ENCODE results near the gene IZUMO4. TPM values are rescaled to one million over a fixed set of nuclear protein-coding genes. Genes with fewer than 3 reads are reported as not detected.

The IZUMO4 gene
- polyA plus RNA-seq, 1 donor (not counting 4 experiments of a cell fraction or from before 2014, with no cell fraction given): 6.7 TPM

DNA sequence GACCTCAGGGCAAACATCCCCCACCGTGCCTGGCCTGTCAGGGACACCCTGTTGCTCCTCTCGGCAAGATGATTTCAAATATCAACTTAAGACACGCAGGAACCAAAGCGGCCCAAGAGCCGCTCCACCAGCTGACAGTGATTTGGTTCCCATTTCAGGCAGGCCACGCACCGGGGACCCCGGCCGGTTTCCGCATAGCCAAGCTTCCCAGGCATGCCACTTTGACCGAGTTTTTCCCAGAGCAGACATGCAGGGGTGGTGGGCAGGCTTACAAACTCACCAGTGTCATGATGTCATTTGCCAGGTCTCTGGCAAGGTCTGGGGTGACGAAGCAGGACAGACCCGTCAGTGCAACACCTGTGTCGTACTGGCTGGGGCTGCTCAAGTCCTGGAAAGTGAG, 35.5 kb downstream of the IZUMO4 start:
- no peaks in the 10 kb centered on the region for H3K9me1 ChIP-seq (ENCODE audit: control insufficient read depth, extremely low read depth, insufficient read depth, low read length)
- DNase-seq (ENCODE audit: low read depth, low spot score) (no peak), FAIRE-seq (no peak)
- H3K27ac ChIP-seq (ENCODE audit: control insufficient read depth, insufficient read depth, low read length): no peak overlapping the region
- H3K36me3 ChIP-seq (ENCODE audit: control insufficient read depth in 2 of 2, extremely low read depth in 1 of 2, insufficient read depth in 2 of 2, low read length in 2 of 2): peaks cover 18 to 46% of the 10 kb centered on the region in 2 experiments
- TF ChIP-seq, protein P1, sequence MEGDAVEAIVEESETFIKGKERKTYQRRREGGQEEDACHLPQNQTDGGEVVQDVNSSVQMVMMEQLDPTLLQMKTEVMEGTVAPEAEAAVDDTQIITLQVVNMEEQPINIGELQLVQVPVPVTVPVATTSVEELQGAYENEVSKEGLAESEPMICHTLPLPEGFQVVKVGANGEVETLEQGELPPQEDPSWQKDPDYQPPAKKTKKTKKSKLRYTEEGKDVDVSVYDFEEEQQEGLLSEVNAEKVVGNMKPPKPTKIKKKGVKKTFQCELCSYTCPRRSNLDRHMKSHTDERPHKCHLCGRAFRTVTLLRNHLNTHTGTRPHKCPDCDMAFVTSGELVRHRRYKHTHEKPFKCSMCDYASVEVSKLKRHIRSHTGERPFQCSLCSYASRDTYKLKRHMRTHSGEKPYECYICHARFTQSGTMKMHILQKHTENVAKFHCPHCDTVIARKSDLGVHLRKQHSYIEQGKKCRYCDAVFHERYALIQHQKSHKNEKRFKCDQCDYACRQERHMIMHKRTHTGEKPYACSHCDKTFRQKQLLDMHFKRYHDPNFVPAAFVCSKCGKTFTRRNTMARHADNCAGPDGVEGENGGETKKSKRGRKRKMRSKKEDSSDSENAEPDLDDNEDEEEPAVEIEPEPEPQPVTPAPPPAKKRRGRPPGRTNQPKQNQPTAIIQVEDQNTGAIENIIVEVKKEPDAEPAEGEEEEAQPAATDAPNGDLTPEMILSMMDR (optimal IDR thresholded peaks at IDR 0.05 in 1 of 3, IDR thresholded peaks at IDR 0.05 in 1 of 3, conservative IDR thresholded peaks at IDR 0.05 in 1 of 3; ENCODE audit: extremely low read depth in 1 of 3, insufficient read depth in 2 of 3, low read length in 3 of 3): no peak
- no peak overlapping the region for H2AFZ ChIP-seq (ENCODE audit: control insufficient read depth, low read length)
- peaks cover 60% of the 10 kb centered on the region for H3K79me2 ChIP-seq (ENCODE audit: control insufficient read depth, insufficient read depth, low read length)
- H3K4me2 ChIP-seq (ENCODE audit: control insufficient read depth, extremely low read depth, insufficient read depth, low read depth, low read length): no peak overlapping the region
- H3K27me3 ChIP-seq (ENCODE audit: control insufficient read depth, extremely low read depth, insufficient read depth, low read length): no peaks in the 10 kb centered on the region
- H3K9me3 ChIP-seq (ENCODE audit: control insufficient read depth, low read depth, low read length): no peaks in the 10 kb centered on the region
- H4K20me1 ChIP-seq (ENCODE audit: control insufficient read depth, extremely low read depth, insufficient read depth, low read length): peaks cover 5% of the 10 kb centered on the region
- H3K4me3 ChIP-seq (ENCODE audit: control insufficient read depth in 2 of 3, extremely low read depth in 1 of 3, insufficient read depth in 2 of 3, low read depth in 1 of 3, low read length in 3 of 3): no peak overlapping the region
- H3K4me1 ChIP-seq (ENCODE audit: control insufficient read depth, extremely low read depth, insufficient read depth, low read length): no peaks in the 10 kb centered on the region
- dilution Hi-C loops (cut with MboI; ENCODE audit: extremely low pct_ligation_motif_present, low sequenced_read_pairs): no loop called here
- H3K9ac ChIP-seq (ENCODE audit: control insufficient read depth, extremely low read depth, insufficient read depth, low read length): no peak overlapping the region

DNA sequence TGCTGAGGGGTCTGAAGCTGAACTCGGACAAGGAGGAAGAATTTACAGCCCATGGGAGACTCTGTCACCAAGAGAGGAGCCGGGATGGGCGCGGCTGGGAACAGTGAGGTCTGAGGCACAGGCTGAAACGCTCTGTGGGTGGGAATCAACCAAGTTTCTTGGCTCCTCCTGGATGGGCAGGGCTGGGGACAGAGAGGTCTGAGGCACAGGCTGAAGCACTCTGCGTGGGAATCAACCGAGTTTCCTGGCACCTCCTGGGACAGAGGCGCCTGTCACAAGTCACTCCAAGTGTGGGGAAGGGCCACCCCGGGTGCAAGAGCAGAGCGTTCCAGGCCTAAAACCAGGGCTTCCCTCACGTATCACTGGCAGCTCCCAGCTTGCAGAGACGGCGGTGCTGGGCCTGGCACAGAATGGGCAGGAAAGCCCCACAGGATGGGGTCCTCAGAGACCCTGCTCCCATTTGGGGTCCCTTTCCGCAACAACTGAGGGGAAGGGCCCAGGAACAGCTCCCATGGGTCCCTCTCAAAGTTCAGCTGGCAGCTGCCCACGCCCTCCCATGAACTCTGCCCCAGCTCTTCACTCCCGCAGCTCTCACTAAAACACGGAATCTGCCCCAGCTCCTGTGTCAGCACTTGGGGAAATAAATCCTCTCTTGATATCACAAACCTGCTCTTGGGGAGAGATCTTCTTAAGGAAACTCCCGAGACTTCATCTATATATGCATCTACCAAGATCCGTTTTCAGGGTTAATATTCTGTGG, 36.2 kb downstream of the IZUMO4 start:
- Histone ChIP-seq H2AFZ (ENCODE audit: control insufficient read depth, low read length) (no peak overlapping the region), H3K27me3 (ENCODE audit: control insufficient read depth, extremely low read depth, insufficient read depth, low read length) (no peaks in the 10 kb centered on the region), H3K4me3 (ENCODE audit: control insufficient read depth in 2 of 3, extremely low read depth in 1 of 3, insufficient read depth in 2 of 3, low read depth in 1 of 3, low read length in 3 of 3) (no peak overlapping the region), H3K9me1 (ENCODE audit: control insufficient read depth, extremely low read depth, insufficient read depth, low read length) (no peaks in the 10 kb centered on the region), H3K79me2 (ENCODE audit: control insufficient read depth, insufficient read depth, low read length) (peaks cover 64% of the 10 kb centered on the region), H3K27ac (ENCODE audit: control insufficient read depth, insufficient read depth, low read length) (no peak overlapping the region), H3K4me1 (ENCODE audit: control insufficient read depth, extremely low read depth, insufficient read depth, low read length) (no peaks in the 10 kb centered on the region), H4K20me1 (ENCODE audit: control insufficient read depth, extremely low read depth, insufficient read depth, low read length) (peaks cover 5% of the 10 kb centered on the region), H3K9me3 (ENCODE audit: control insufficient read depth, low read depth, low read length) (no peaks in the 10 kb centered on the region), H3K9ac (ENCODE audit: control insufficient read depth, extremely low read depth, insufficient read depth, low read length) (no peak overlapping the region), H3K4me2 (ENCODE audit: control insufficient read depth, extremely low read depth, insufficient read depth, low read depth, low read length) (no peak overlapping the region), H3K36me3 (ENCODE audit: control insufficient read depth in 2 of 2, extremely low read depth in 1 of 2, insufficient read depth in 2 of 2, low read length in 2 of 2) (peaks cover 18 to 50% of the 10 kb centered on the region in 2 experiments)
- DNase-seq (ENCODE audit: low read depth, low spot score): no peak
- dilution Hi-C loops (cut with MboI; ENCODE audit: extremely low pct_ligation_motif_present, low sequenced_read_pairs): no loop called here
- no peak for FAIRE-seq
- TF ChIP-seq, protein P1 (optimal IDR thresholded peaks at IDR 0.05 in 1 of 3, IDR thresholded peaks at IDR 0.05 in 1 of 3, conservative IDR thresholded peaks at IDR 0.05 in 1 of 3; ENCODE audit: extremely low read depth in 1 of 3, insufficient read depth in 2 of 3, low read length in 3 of 3): no peak
- no peak for TF ChIP-seq EZH2 (IDR thresholded peaks at IDR 0.05; ENCODE audit: low read length)

Measured in keratinocyte (primary cell).